Adipocyte (in vitro differentiated cells): ENCODE data around the gene TSPAN2.

Experiments used
- DNase-seq: peaks from one replicate; pipeline ENCODE4 v3.0.0-alpha.2; 2015; ENCODE audit warnings: low read depth
- H3K27me3 ChIP-seq: replicated peaks from 2 replicates; pipeline ENCODE4 v1.7.0; 2013; ENCODE audit warnings: mild to moderate bottlenecking, low read length, moderate library complexity; ENCODE audit not compliant: control insufficient read depth, insufficient read depth
- H3K36me3 ChIP-seq: 2 replicates; pipeline ENCODE4 v1.7.0; 2013; ENCODE audit warnings: low read length, mild to moderate bottlenecking, moderate library complexity; ENCODE audit not compliant: control insufficient read depth, insufficient read depth, severe bottlenecking
- H3K4me1 ChIP-seq: 2 replicates; pipeline ENCODE4 v1.7.0; 2013; ENCODE audit warnings: mild to moderate bottlenecking, low read length, moderate library complexity; ENCODE audit not compliant: control insufficient read depth, insufficient read depth
- H3K4me3 ChIP-seq: 2 replicates; pipeline ENCODE4 v1.7.0; 2013; ENCODE audit warnings: mild to moderate bottlenecking, low read length, moderate library complexity
- H3K9ac ChIP-seq: 2 replicates; pipeline ENCODE4 v1.7.0; 2013; ENCODE audit warnings: mild to moderate bottlenecking, low read length, moderate library complexity
- H3K9me3 ChIP-seq: 2 replicates; pipeline ENCODE4 v1.7.0; 2013; ENCODE audit warnings: mild to moderate bottlenecking, low read length, moderate library complexity; ENCODE audit not compliant: control insufficient read depth

The TSPAN2 gene

GRCh38 chr1:115088871-115089419 is 358 bp downstream of the TSPAN2 start:
- Histone ChIP-seq H3K36me3 (no peaks in the 10 kb centered on the region), H3K9me3 (no peaks in the 10 kb centered on the region), H3K9ac (peak overlapping the region; percentile 54), H3K4me3 (peak overlapping the region; percentile 74), H3K27me3 (no peaks in the 10 kb centered on the region), H3K4me1 (peaks cover 31% of the 10 kb centered on the region)
- DNase-seq, result no peak

GRCh38 chr1:115088115-115088778 is 1.1 kb downstream of the TSPAN2 start:
- Histone ChIP-seq H3K4me1 (peaks cover 31% of the 10 kb centered on the region), H3K27me3 (no peaks in the 10 kb centered on the region), H3K36me3 (no peaks in the 10 kb centered on the region), H3K4me3 (peak overlapping the region; percentile 74), H3K9me3 (no peaks in the 10 kb centered on the region), H3K9ac (no peak overlapping the region)
- DNase-seq, result no peak

- no peaks in the 10 kb centered on the region for H3K9me3 ChIP-seq
- H3K36me3 ChIP-seq, result no peaks in the 10 kb centered on the region
- H3K9ac ChIP-seq, result no peak overlapping the region
- peaks cover 19% of the 10 kb centered on the region for H3K4me1 ChIP-seq
- H3K27me3 ChIP-seq, result no peaks in the 10 kb centered on the region
- no peak overlapping the region for H3K4me3 ChIP-seq
- no peak for DNase-seq
Observed at GRCh38 chr1:115086176-115086830, 3.0 kb downstream of the TSPAN2 start.

- Histone ChIP-seq H3K4me3 (no peak overlapping the region), H3K36me3 (no peaks in the 10 kb centered on the region), H3K27me3 (no peaks in the 10 kb centered on the region), H3K9me3 (no peaks in the 10 kb centered on the region), H3K4me1 (peaks cover 11% of the 10 kb centered on the region), H3K9ac (no peak overlapping the region)
- DNase-seq, result no peak
Observed at GRCh38 chr1:115084902-115085511, 4.3 kb downstream of the TSPAN2 start.

- Histone ChIP-seq H3K36me3 (no peaks in the 10 kb centered on the region), H3K4me3 (no peak overlapping the region), H3K4me1 (no peaks in the 10 kb centered on the region), H3K27me3 (no peaks in the 10 kb centered on the region), H3K9me3 (no peaks in the 10 kb centered on the region), H3K9ac (no peak overlapping the region)
- no peak for DNase-seq
Observed at GRCh38 chr1:115082949-115083348, 6.4 kb downstream of the TSPAN2 start.

- H3K27me3 ChIP-seq, result no peaks in the 10 kb centered on the region
- no peak overlapping the region for H3K4me3 ChIP-seq
- no peak overlapping the region for H3K9ac ChIP-seq
- no peaks in the 10 kb centered on the region for H3K36me3 ChIP-seq
- DNase-seq, result no peak
- peaks cover 18% of the 10 kb centered on the region for H3K4me1 ChIP-seq
- no peaks in the 10 kb centered on the region for H3K9me3 ChIP-seq
Observed at GRCh38 chr1:115078708-115079107, 10.6 kb downstream of the TSPAN2 start.

GRCh38 chr1:115077984-115078330 is 11.3 kb downstream of the TSPAN2 start:
- H3K9ac ChIP-seq, result no peak overlapping the region
- no peaks in the 10 kb centered on the region for H3K36me3 ChIP-seq
- no peaks in the 10 kb centered on the region for H3K27me3 ChIP-seq
- no peak for DNase-seq
- H3K4me1 ChIP-seq, result peaks cover 18% of the 10 kb centered on the region
- H3K4me3 ChIP-seq, result no peak overlapping the region
- no peaks in the 10 kb centered on the region for H3K9me3 ChIP-seq

- peak; percentile 31 for DNase-seq
- Histone ChIP-seq H3K4me3 (no peak overlapping the region), H3K27me3 (no peaks in the 10 kb centered on the region), H3K9ac (no peak overlapping the region), H3K36me3 (no peaks in the 10 kb centered on the region), H3K9me3 (no peaks in the 10 kb centered on the region), H3K4me1 (peaks cover 18% of the 10 kb centered on the region)
Observed at GRCh38 chr1:115077286-115077983, 11.9 kb downstream of the TSPAN2 start.

- H3K27me3 ChIP-seq, result no peaks in the 10 kb centered on the region
- DNase-seq, result peak; percentile 58
- no peaks in the 10 kb centered on the region for H3K36me3 ChIP-seq
- no peak overlapping the region for H3K9ac ChIP-seq
- no peak overlapping the region for H3K4me3 ChIP-seq
- no peaks in the 10 kb centered on the region for H3K9me3 ChIP-seq
- H3K4me1 ChIP-seq, result peaks cover 18% of the 10 kb centered on the region
Observed at GRCh38 chr1:115076384-115076915, 12.9 kb downstream of the TSPAN2 start.

- DNase-seq, result no peak
- Histone ChIP-seq H3K27me3 (no peaks in the 10 kb centered on the region), H3K9ac (no peak overlapping the region), H3K36me3 (no peaks in the 10 kb centered on the region), H3K9me3 (no peaks in the 10 kb centered on the region), H3K4me1 (peaks cover 18% of the 10 kb centered on the region), H3K4me3 (no peak overlapping the region)
Observed at GRCh38 chr1:115074839-115075534, 14.3 kb downstream of the TSPAN2 start.
